GM12801 (cell line): Measurements from ENCODE around the gene SCUBE1.

Experiments
- TF ChIP-seq, protein P1 (sequence below): IDR thresholded peaks from one replicate; pipeline ENCODE4 v1.5.1; 2011; ENCODE audit warnings: control low read depth; ENCODE audit not compliant: insufficient read length; ENCODE audit errors: extremely low read depth

SCUBE1 gene

GRCh38 chr22:43303751-43304150 is 39.4 kb downstream of the SCUBE1 start:
- TF ChIP-seq, protein P1, sequence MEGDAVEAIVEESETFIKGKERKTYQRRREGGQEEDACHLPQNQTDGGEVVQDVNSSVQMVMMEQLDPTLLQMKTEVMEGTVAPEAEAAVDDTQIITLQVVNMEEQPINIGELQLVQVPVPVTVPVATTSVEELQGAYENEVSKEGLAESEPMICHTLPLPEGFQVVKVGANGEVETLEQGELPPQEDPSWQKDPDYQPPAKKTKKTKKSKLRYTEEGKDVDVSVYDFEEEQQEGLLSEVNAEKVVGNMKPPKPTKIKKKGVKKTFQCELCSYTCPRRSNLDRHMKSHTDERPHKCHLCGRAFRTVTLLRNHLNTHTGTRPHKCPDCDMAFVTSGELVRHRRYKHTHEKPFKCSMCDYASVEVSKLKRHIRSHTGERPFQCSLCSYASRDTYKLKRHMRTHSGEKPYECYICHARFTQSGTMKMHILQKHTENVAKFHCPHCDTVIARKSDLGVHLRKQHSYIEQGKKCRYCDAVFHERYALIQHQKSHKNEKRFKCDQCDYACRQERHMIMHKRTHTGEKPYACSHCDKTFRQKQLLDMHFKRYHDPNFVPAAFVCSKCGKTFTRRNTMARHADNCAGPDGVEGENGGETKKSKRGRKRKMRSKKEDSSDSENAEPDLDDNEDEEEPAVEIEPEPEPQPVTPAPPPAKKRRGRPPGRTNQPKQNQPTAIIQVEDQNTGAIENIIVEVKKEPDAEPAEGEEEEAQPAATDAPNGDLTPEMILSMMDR = no peak

GRCh38 chr22:43303166-43303565 is 40.0 kb downstream of the SCUBE1 start:
- TF ChIP-seq, protein P1 = no peak

- TF ChIP-seq, protein P1 = no peak
These were observed 40.6 kb downstream of the SCUBE1 start for GRCh38 chr22:43302531-43303041.

DNA sequence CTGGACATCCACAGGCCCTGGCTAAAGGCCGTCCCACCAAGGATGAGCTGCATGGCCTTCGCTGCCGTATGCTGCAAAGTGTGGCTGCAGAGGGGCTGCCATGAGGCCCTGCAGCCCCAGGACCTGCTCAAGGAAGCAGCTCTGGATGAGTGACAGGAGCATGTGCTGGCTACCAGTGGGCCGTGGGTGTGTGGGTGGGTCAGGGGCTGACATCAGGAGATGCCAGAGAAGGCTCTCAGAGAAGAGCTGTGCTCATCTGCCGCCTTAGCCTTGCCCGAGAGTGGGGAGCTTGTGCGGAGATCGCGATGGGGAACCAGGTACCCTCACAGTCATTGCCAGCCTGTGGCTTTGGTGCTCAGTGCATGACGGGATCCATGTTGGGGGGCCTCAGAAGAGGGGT is 41.3 kb downstream of the SCUBE1 start:
- TF ChIP-seq, protein P1 = no peak

DNA sequence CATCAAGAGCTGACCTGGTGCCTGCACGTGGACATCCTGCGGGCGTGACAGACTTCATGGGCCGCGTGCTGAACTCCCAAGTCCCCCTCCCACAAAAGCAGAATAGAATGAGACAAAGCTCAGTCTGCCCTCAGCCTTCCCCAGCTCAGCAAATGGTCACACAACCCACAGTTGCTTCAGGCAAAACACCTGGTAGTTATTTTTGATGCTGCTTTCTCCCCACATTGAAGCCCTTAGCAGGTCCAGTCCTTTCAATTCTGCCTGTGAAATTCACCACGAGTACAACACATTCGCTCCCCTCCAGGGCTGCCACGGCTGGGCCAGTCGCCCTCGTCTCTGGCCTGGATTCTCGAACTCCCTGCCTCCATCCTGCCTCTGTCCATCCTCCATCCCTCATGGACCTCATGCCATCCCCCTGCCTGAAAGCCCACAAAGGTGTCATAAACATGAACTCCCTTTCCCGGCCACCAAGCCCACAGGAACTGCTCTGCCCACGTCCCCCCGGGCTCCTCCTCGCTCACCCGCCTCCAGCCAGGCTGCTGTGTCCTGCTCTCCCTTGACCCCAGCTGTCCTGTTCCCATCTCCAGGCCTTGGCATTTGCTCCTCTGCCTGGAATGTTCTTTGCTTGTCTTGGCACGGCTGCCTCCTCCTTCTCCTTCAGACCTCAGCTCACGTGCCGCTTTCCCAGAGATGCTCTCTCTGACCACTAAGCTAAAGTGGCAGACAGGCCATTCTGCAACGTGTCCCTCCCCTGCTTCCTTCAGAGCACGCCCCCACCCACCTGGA is 42.1 kb downstream of the SCUBE1 start:
- TF ChIP-seq, protein P1 = no peak

- TF ChIP-seq, protein P1 = no peak
These were observed 43.4 kb downstream of the SCUBE1 start for GRCh38 chr22:43299736-43300135.

- TF ChIP-seq, protein P1 = no peak
These were observed 44.9 kb downstream of the SCUBE1 start for GRCh38 chr22:43298062-43298801.
